MCF 10A (cell line): ENCODE measurements around the gene OSBP2. TPM values are rescaled to one million over a fixed set of nuclear protein-coding genes. Genes with fewer than 3 reads are reported as not detected.
A peak's percentile ranks its signal among the peaks of the same experiment; 100 is the strongest.

Experiments
- BruUV-seq: library from RNA; stranded (reverse); fragments of 400-500 nt; replicated peaks from 2 replicates; lab custom pipeline; 2021; lab: Mats Ljungman, UMichigan
- CTCF ChIA-PET: fragments of 300-600 bp; sonication (Branson Sonifier 250); formaldehyde crosslinking; extraction: SDS; loops from one replicate; lab custom pipeline; 2021; ENCODE audit warnings: antibody characterized with exemption, inconsistent platforms; lab: Yijun Ruan, JAX
- POLR2A ChIA-PET: fragments of 300-600, 350-650 bp; sonication (Branson Sonifier 250); formaldehyde crosslinking; extraction: SDS; loops from one replicate; lab custom pipeline; 2020; ENCODE audit warnings: antibody characterized with exemption, inconsistent platforms; lab: Yijun Ruan, JAX
- DNase-seq: peaks from one replicate; pipeline ENCODE4 v3.0.0-alpha.2; 2018; ENCODE audit not compliant: unreplicated experiment
- H3K27ac Mint-ChIP-seq: one replicate; pipeline ENCODE4 v1.8.0; 2022; ENCODE audit warnings: mild to moderate bottlenecking, low read depth, mixed read lengths; ENCODE audit not compliant: unreplicated experiment
- H3K27me3 Mint-ChIP-seq: one replicate; pipeline ENCODE4 v1.8.0; 2022; ENCODE audit warnings: mixed read lengths; ENCODE audit not compliant: insufficient read depth, unreplicated experiment
- H3K36me3 Mint-ChIP-seq: one replicate; pipeline ENCODE4 v1.8.0; 2022; ENCODE audit warnings: mild to moderate bottlenecking, moderate library complexity, mixed read lengths; ENCODE audit not compliant: insufficient read depth, unreplicated experiment
- H3K4me1 Mint-ChIP-seq: one replicate; pipeline ENCODE4 v1.8.0; 2022; ENCODE audit warnings: mixed read lengths; ENCODE audit not compliant: insufficient read depth, unreplicated experiment
- H3K4me3 Mint-ChIP-seq: one replicate; pipeline ENCODE4 v1.8.0; 2022; ENCODE audit warnings: mild to moderate bottlenecking, moderate library complexity, mixed read lengths; ENCODE audit not compliant: unreplicated experiment
- H3K9me3 Mint-ChIP-seq: one replicate; pipeline ENCODE4 v1.8.0; 2022; ENCODE audit warnings: mixed read lengths; ENCODE audit not compliant: unreplicated experiment
- intact Hi-C: fragments of 100-400 bp; cut with micrococcal nuclease; formaldehyde crosslinking; loops from 2 replicates; pipeline ENCODE4 v1.14.1; 2022
- total RNA-seq: library from RNA; stranded (reverse); gene quantifications from 2 replicates; pipeline ENCODE4 v1.2.3, GENCODE V29; 2022
- TF ChIP-seq, protein P1 (sequence below): fragments of 200-600 bp; IDR thresholded peaks from one replicate; pipeline ENCODE4 v1.8.0; 2022; ENCODE audit warnings: antibody characterized with exemption, mild to moderate bottlenecking; ENCODE audit not compliant: unreplicated experiment

Gene OSBP2
- total RNA-seq, 1 experiment from 2014 or later, result 276 TPM

DNA sequence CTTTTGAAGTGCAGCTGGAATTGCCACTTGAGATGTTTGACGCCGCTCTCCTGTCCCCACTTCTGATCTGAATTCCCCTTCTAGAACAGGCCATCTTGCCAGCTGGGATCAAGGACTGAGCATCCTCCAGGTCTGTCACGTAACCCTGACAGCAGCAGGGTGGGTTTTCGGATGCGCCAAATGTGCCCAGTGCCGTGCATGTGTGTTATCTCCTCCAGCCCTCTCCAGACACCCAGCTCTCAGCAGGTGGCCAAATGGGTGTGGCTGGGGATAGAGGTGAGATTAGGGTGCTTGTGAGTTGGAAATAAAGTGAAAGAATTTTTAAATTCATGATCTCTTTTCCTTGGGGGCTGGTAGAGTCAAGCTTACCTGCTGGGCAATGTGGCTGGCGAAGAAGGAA is 3.3 kb downstream of the OSBP2 start:
- no peak for DNase-seq
- CTCF ChIA-PET, result no interaction called here
- H3K4me1 Mint-ChIP-seq, result peaks cover 6% of the 10 kb centered on the region
- no peak overlapping the region for H3K27ac Mint-ChIP-seq
- no TSS peak for BruUV-seq
- H3K36me3 Mint-ChIP-seq, result peaks cover 5% of the 10 kb centered on the region
- H3K9me3 Mint-ChIP-seq, result no peaks in the 10 kb centered on the region
- H3K4me3 Mint-ChIP-seq, result no peak overlapping the region
- POLR2A ChIA-PET, result interaction anchor here (1.6 kb wide), 1 partner anchor 12 kb away, joined by 3 read pairs; no protein-coding TSS in a partner anchor
- TF ChIP-seq, protein P1, sequence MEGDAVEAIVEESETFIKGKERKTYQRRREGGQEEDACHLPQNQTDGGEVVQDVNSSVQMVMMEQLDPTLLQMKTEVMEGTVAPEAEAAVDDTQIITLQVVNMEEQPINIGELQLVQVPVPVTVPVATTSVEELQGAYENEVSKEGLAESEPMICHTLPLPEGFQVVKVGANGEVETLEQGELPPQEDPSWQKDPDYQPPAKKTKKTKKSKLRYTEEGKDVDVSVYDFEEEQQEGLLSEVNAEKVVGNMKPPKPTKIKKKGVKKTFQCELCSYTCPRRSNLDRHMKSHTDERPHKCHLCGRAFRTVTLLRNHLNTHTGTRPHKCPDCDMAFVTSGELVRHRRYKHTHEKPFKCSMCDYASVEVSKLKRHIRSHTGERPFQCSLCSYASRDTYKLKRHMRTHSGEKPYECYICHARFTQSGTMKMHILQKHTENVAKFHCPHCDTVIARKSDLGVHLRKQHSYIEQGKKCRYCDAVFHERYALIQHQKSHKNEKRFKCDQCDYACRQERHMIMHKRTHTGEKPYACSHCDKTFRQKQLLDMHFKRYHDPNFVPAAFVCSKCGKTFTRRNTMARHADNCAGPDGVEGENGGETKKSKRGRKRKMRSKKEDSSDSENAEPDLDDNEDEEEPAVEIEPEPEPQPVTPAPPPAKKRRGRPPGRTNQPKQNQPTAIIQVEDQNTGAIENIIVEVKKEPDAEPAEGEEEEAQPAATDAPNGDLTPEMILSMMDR, result no peak
- intact Hi-C loops, result no loop called here
- H3K27me3 Mint-ChIP-seq, result no peaks in the 10 kb centered on the region

DNA sequence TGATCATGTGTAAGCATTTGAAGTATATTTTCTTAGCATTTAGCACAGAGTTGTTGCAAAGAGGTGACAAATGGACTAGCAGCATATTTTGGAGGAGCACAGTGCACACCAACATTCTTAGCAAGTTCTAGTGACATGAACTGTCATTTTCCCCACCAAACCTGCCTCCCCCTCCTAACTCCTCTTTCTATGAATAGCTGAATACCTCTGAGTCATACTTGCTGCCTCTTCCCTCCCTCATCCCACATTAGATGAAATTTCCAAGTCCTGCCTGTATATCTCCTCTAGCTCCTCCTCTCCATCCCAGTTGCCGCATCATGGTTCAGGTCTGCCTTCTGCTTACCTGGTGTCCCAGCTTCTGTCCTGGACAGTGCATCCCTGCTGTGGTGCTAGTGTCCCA is 7.2 kb downstream of the OSBP2 start:
- no peak overlapping the region for H3K27ac Mint-ChIP-seq
- no TSS peak for BruUV-seq
- peak; percentile 17 for DNase-seq
- H3K36me3 Mint-ChIP-seq, result no peaks in the 10 kb centered on the region
- intact Hi-C loops, result no loop called here
- H3K4me1 Mint-ChIP-seq, result peaks cover 6% of the 10 kb centered on the region
- H3K4me3 Mint-ChIP-seq, result no peak overlapping the region
- no peaks in the 10 kb centered on the region for H3K9me3 Mint-ChIP-seq
- POLR2A ChIA-PET, result interaction anchor here (0.6 kb wide), 1 partner anchor 10 kb away, joined by 3 read pairs; no protein-coding TSS in a partner anchor
- H3K27me3 Mint-ChIP-seq, result no peaks in the 10 kb centered on the region
- CTCF ChIA-PET, result interaction anchor here (0.7 to 1.4 kb wide), 3 partner anchors 16 to 51 kb away, joined by 3 read pairs; no protein-coding TSS in a partner anchor
- TF ChIP-seq, protein P1, result no peak

DNA sequence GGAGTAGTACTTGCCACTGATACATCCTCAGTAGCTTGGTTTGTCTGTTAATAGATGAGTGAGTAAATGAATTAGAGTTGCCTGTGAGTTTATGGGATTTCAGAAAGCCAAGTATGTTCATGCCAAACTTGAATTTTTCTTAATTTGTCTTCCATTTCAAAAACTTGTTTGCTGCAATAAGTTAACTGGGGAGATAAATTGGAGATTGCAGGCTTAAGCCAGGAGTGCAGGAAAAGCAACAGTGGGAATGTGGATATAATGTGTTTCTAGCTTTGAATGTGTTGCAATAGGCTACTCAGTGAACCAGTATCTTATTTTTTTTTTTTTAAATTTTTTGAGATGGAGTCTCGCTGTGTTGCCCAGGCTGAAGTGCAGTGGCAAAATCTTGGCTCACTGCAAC is 8.2 kb downstream of the OSBP2 start:
- no peaks in the 10 kb centered on the region for H3K27me3 Mint-ChIP-seq
- no peak for DNase-seq
- H3K27ac Mint-ChIP-seq, result no peak overlapping the region
- BruUV-seq, result no TSS peak
- H3K36me3 Mint-ChIP-seq, result no peaks in the 10 kb centered on the region
- POLR2A ChIA-PET, result interaction anchor here (0.5 kb wide), 1 partner anchor 34 kb away, joined by 3 read pairs; no protein-coding TSS in a partner anchor
- intact Hi-C loops, result no loop called here
- no peak overlapping the region for H3K4me3 Mint-ChIP-seq
- CTCF ChIA-PET, result interaction anchor here (0.9 to 1.4 kb wide), 4 partner anchors 11 to 68 kb away, joined by 3 to 4 read pairs (median 3); no protein-coding TSS in a partner anchor
- TF ChIP-seq, protein P1, result no peak
- H3K4me1 Mint-ChIP-seq, result peaks cover 6% of the 10 kb centered on the region
- H3K9me3 Mint-ChIP-seq, result no peaks in the 10 kb centered on the region

DNA sequence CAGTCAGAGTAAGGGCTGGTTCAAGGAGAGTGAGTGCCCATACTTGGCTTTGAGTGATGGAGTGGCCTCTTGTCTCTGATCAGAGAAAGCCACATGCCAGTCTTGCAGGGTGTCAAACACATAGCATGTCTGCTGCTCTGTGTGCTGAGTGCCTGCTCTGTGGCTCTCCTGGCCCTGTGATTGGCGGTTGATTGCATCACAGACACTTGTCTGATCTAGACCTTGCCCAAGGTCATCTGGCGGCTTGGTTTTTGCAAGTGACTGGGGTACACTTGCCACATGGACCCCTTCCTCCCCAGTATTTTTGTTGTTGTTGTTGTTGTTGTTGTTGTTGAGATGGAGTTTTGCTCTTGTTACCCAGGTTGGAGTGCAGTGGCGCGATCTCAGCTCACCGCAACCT is 10.3 kb downstream of the OSBP2 start:
- Mint-ChIP-seq H3K4me1 (peaks cover 6% of the 10 kb centered on the region), H3K4me3 (no peak overlapping the region), H3K36me3 (no peaks in the 10 kb centered on the region), H3K9me3 (no peaks in the 10 kb centered on the region), H3K27ac (no peak overlapping the region), H3K27me3 (no peaks in the 10 kb centered on the region)
- ChIA-PET CTCF (no interaction called here), POLR2A (no interaction called here)
- intact Hi-C loops, result no loop called here
- DNase-seq, result no peak
- TF ChIP-seq, protein P1, result no peak
- no TSS peak for BruUV-seq
